Uterus (tissue), 4 donors: ENCODE measurements around the gene MAOA. TPM values are rescaled to one million over a fixed set of nuclear protein-coding genes. Genes with fewer than 3 reads are reported as not detected.
"Not testable (repeated sequence)": the region's sequence is repeated elsewhere in the genome, so short reads cannot be mapped to it uniquely, and the experiment has no call there.

Source experiments
- DNase-seq, 2 donors: peaks; one replicate each; pipeline ENCODE4 v3.0.0-alpha.2; 2019 to 2020
- H3K27ac ChIP-seq, 2 donors: fragments of 200-600 bp; sonication (generic); 1 replicate in 1 of 2; 2 replicates in 1 of 2; pipeline ENCODE4 v1.5.1; 2016 to 2018
- H3K27me3 ChIP-seq, 2 donors: fragments of 200-600 bp; sonication (generic); one replicate each; pipeline ENCODE4 v1.5.1; 2018 to 2019; ENCODE audit warnings: control low read depth in 1 of 2
- H3K36me3 ChIP-seq, 2 donors: fragments of 200-600 bp; sonication (generic); one replicate each; pipeline ENCODE4 v1.5.1; 2019; ENCODE audit warnings: control low read depth in 1 of 2
- H3K4me1 ChIP-seq, 2 donors: fragments of 200-600 bp; sonication (generic); one replicate each; pipeline ENCODE4 v1.5.1; 2018 to 2019; ENCODE audit warnings: control low read depth in 1 of 2
- H3K4me3 ChIP-seq, 2 donors: fragments of 200-600 bp; sonication (generic); 1 replicate in 1 of 2; 2 replicates in 1 of 2; pipeline ENCODE4 v1.5.1; 2018 to 2019; ENCODE audit warnings: mild to moderate bottlenecking in 1 of 2
- H3K9me3 ChIP-seq, 2 donors: fragments of 200-600 bp; sonication (generic); one replicate each; pipeline ENCODE4 v1.5.1; 2019; ENCODE audit warnings: control low read depth in 1 of 2
- CTCF ChIP-seq, 4 experiments: fragments of 200-600 bp in 2 of 4; fragments of 450-650 bp in 2 of 4; sonication (generic) in 2 of 4; IDR thresholded peaks; one replicate each; pipeline ENCODE4 v1.5.1; 2016 to 2019; ENCODE audit warnings: antibody characterized with exemption in 4 of 4, mild to moderate bottlenecking in 2 of 4, moderate library complexity in 1 of 4
- POLR2A ChIP-seq, 2 donors: fragments of 450-650 bp; IDR thresholded peaks; one replicate each; pipeline ENCODE4 v1.6.1; 2016; ENCODE audit warnings: antibody characterized with exemption in 2 of 2, mild to moderate bottlenecking in 1 of 2, moderate library complexity in 1 of 2
- intact Hi-C: fragments of 100-400 bp; cut with DNase I; formaldehyde crosslinking; loops from one replicate; pipeline ENCODE4 v1.15.1; 2023; ENCODE audit warnings: low total_unique reads
- total RNA-seq, 4 donors: library from RNA; depleted of rRNA in 3 of 4; stranded (reverse); fragments of >200 nt in 3 of 4; gene quantifications; one replicate each; pipeline versions ENCODE4 v1.1.0 to v1.2.4, GENCODE V29; 2014 to 2023
- donor health status: DM: yes; HTN: yes; CAD: no.

MAOA gene
- 10 to 100 TPM; 13.2 to 90.6 (median 67.1) TPM for total RNA-seq

GRCh38 chrX:43656005-43656494, at the start of gene MAOA:
MAOA (plus strand) TSS chrX:43656299; CDS start chrX:43656342, 43 bp downstream.
- Histone ChIP-seq H3K27ac (peak within 1 kb of the TSS; percentile 86 to 87), H3K4me1 (no peaks in the 10 kb centered on the region), H3K9me3 (no peaks in the 10 kb centered on the region), H3K4me3 (peak within 1 kb of the TSS; percentile 55 to 61), H3K27me3 (no peaks in the 10 kb centered on the region), H3K36me3 (no peaks in the 10 kb centered on the region)
- peak; percentile 39 to 73 for TF ChIP-seq POLR2A (IDR thresholded peaks at IDR 0.05)
- no peak for TF ChIP-seq CTCF (IDR thresholded peaks at IDR 0.05)
- peak; percentile 72 to 88 for DNase-seq
- intact Hi-C loops, result no loop called here

GRCh38 chrX:43612400-43612799, 43.7 kb upstream of the MAOA start:
- Histone ChIP-seq H3K27me3 (no peaks in the 10 kb centered on the region), H3K27ac (no peak overlapping the region), H3K36me3 (no peaks in the 10 kb centered on the region), H3K4me1 (no peaks in the 10 kb centered on the region), H3K9me3 (no peaks in the 10 kb centered on the region), H3K4me3 (no peak overlapping the region)
- intact Hi-C loops, result no loop called here
- DNase-seq, result no peak
- TF ChIP-seq CTCF (IDR thresholded peaks at IDR 0.05) (no peak), POLR2A (IDR thresholded peaks at IDR 0.05) (no peak)

- intact Hi-C loops, result no loop called here
- H3K27ac ChIP-seq, result peak overlapping the region; percentile 0 to 55
- H3K4me3 ChIP-seq, result no peak overlapping the region
- H3K36me3 ChIP-seq, result no peaks in the 10 kb centered on the region
- TF ChIP-seq CTCF (IDR thresholded peaks at IDR 0.05), result no peak
- DNase-seq, result no peak
- H3K4me1 ChIP-seq, result no peaks in the 10 kb centered on the region
- H3K9me3 ChIP-seq, result no peaks in the 10 kb centered on the region
- H3K27me3 ChIP-seq, result no peaks in the 10 kb centered on the region
Observed at GRCh38 chrX:43615660-43616059, 40.4 kb upstream of the MAOA start.

- Histone ChIP-seq H3K4me3 (no peak overlapping the region), H3K4me1 (no peaks in the 10 kb centered on the region), H3K27ac (no peak overlapping the region), H3K36me3 (no peaks in the 10 kb centered on the region), H3K9me3 (no peaks in the 10 kb centered on the region), H3K27me3 (no peaks in the 10 kb centered on the region)
- intact Hi-C loops, result no loop called here
- TF ChIP-seq CTCF (IDR thresholded peaks at IDR 0.05), result no peak
- no peak for DNase-seq
Observed at GRCh38 chrX:43618366-43619205, 37.5 kb upstream of the MAOA start.

GRCh38 chrX:43619861-43620260, 36.2 kb upstream of the MAOA start:
- H3K4me3 ChIP-seq, H3K4me1 ChIP-seq, H3K27me3 ChIP-seq, H3K9me3 ChIP-seq, DNase-seq, intact Hi-C loops, H3K36me3 ChIP-seq, H3K27ac ChIP-seq: not testable (repeated sequence)
